Stimulated activated CD8-positive, alpha-beta memory T cell treated with anti-CD3 and anti-CD28 coated beads, Interleukin-15, amount 100 ng/mL, for 4 hours (primary cell): ENCODE measurements around the gene EHF.

ENCODE experiments used
- DNase-seq, 2 donors: peaks; one replicate each; pipeline ENCODE4 v3.0.0-alpha.2; 2020; ENCODE audit warnings: low read depth in 2 of 2

EHF gene

GRCh38 chr11:34601609-34602008, 19.3 kb upstream of the EHF start:
- DNase-seq = no peak

- DNase-seq = no peak
These were observed 18.6 kb upstream of the EHF start for GRCh38 chr11:34602245-34602644.

- DNase-seq = no peak
These were observed 17.5 kb upstream of the EHF start for GRCh38 chr11:34603129-34604001.

- DNase-seq = no peak
These were observed 16.7 kb upstream of the EHF start for GRCh38 chr11:34604145-34604544.

- DNase-seq = no peak
These were observed 16.0 kb upstream of the EHF start for GRCh38 chr11:34604911-34605310.

DNA sequence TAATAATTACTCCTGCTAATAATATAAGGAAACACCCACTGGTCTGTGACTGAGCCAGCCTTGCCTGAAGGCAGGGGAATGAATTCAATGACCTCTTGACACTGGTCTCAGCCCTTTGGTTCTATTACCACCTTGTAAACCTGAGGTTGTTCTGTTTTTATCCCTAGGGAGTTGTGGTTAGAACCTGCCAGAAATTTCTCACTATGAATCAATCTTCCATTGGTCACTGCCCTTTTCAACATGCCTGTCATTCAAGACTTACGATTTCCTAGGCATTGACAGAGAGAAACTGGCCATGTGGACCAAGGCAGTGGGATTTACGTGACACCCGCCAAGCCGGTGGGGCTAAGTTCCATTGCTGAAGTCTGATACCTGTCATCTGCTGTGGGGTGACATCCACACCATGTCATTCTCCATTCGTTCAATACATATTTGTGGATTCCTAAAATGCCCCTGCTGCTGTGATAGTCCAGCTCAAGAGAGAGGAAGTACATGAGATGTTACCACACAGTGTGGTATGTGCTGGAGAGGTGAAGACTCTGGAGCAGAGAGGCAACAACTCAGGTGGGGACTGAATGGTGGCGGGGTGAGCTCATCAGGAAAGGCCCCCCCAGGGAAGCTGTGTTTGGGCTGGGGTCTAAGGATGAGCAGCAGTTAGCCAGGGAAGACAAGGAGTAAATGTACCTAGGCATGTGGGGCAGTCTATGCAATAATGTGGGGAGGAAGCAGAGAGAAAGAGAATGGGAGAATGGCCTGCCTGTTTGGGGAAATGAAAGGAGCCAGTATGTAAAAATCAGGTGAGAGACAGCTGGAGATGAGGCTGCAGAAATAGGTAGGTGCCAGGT, 15.2 kb upstream of the EHF start:
- DNase-seq = no peak

DNA sequence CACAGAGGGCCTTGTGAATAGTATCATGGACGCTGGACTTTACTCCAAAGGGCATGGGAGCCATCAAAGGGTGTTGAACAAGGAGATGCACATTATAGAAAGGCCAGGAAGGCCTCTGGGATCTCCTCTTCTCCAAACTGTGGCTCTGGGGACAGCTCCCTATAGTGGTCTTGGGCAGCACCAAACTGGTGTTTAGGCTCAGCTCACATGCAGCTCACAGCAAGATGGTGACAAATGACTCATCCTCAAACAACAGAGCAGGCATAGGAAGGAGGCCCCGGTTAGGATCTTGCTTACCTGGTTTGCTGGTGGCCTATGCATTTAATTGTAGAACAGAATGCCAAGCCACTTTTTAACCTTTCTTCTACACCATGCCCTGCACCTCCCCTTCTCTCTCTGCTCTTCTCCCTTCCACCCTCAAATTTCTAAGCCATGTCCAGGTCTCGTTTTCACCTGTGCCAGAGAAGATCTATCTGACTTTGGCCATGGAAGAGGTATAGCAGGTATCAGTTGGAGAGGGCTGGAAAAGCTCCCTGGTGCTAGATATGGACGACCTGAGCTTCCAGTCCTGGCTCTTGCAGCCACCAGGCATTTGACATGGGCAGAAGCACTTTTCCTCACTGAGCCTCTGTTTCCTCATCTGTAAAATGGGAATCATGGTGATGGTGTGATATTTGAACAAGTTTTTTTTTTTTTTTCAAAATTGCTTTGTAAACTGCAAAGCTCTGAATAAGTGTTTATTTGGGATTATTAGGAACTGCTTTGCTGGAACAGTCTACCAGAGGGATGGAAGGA, 14.4 kb upstream of the EHF start:
- DNase-seq = no peak

DNA sequence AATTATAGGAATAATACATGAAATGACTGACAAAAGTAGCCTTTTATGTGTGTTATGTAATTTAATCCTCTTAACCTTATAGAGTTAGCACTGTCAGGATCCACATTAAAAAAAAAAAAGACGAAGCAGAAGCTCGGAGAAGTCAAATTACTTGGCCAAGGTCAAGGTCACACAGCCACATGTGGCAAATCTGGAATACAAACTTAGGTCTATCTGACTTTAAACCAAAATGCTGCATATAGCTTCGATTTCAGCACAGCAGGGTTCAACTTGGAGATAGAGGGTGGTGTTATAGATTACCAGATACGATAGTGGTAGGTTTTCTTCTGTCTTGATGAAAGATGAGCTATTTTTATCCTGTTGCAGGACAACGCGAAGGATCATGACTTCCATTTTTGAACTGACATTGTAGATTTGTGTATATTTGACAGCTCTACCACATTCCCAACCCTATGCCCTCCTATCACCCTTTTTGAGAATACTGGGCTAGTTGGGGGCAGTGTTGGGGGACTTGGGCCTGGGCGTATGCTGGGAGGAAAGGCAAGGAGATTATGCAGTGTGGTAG, 11.6 kb upstream of the EHF start:
- no peak for DNase-seq

DNA sequence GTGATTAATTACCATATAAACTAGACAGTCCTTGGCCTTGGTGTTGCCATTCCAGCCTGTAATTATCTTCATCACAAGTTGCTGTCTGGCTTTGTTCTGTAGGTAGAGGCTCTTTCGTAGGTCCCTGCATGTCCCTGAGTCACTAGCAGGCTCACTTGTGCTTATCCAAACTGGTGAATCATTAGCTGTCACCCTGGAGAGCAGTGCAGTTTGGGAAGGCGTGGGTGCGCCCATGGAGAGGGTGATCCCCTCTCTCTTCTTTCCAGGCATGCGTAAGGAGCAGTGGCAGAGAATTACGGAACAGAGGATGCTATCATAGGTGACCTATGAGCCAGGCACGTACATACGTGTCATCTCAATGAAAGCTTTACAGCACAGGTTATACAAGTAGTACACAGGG, 11.0 kb upstream of the EHF start:
- DNase-seq = no peak

DNA sequence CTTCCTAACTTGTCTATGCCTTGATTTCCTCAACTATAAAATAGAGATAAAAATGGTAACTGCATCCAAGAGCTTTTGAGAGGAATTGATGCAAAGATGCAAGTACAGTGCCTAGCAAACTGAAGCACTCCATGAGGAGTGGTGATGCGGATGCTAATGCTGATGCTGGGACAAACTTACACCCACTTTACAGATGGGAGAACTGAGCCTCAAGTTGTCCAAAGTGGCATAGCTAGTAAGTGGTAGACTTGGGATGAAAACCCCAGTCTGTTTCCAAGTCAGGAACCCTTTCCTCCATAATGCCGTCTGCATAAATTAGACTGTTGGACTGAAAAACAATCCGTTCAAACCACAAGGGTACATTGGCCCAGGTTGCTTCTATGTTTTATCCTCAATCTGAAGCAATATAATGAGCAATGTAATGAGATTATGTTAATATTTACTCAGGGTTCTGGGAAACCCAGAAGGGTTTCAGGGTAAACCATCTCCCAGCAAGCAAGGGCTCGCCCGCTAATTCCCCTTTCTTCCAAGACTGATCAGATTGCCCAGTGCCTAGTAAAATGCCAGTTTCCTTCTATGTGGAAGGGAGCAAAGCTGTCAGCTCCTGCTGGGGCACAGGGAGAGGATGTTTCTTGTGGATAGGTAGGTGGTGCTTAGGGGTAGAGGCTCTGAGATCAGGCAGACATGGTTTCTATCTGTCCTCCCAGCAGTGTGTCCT, 10.4 kb upstream of the EHF start:
- DNase-seq = no peak

DNA sequence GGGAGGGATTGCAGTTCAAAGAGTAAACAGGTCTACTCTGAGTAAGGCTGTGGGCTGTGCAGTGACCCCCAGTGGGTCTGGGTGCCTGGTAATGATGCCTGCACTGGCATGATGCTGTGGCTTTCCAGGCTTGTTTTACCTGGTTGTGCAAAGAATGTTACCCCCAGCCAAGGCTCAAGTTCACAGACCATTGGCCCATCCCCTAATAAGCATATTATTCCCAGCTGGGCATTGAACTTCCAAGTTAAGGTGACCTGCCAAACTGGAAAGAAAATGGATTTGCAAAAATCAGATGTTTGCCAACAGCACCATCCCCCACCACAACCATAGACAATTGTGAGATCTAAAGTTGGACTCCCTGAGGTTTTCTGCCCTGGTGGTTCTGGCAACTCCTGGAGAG, 7.9 kb upstream of the EHF start:
- DNase-seq = no peak

GRCh38 chr11:34613552-34614056, 7.3 kb upstream of the EHF start:
- no peak for DNase-seq

GRCh38 chr11:34614344-34615104, 6.4 kb upstream of the EHF start:
- DNase-seq = no peak

- DNase-seq = no peak
These were observed 4.8 kb upstream of the EHF start for GRCh38 chr11:34616086-34616485.

- DNase-seq = no peak
These were observed 3.9 kb upstream of the EHF start for GRCh38 chr11:34616830-34617504.

- DNase-seq = no peak
These were observed 2.5 kb upstream of the EHF start for GRCh38 chr11:34618406-34618805.

DNA sequence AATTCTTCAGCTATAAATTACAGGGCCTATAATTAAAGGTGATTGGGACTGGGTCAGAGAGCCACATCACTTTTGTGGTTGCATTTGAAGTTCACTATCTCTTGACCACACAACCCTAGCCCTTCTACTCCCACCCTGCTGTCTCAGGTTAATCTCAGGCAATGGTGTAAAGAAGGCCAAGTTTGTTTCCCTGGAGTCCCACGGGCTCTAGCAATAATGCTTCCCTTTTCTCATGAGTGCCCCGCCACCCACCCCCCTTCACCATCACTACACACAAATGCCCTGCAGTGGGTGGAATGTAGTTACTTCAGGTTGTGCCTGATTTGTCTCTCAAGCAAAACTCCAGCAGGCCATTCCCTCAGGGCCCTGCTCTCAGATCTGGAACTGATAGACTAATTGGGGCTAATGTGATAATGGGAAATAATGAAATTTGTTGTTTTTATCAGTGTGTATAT, 1.8 kb upstream of the EHF start:
- DNase-seq = no peak

- DNase-seq = no peak
These were observed 691 bp upstream of the EHF start for GRCh38 chr11:34620202-34620601.

DNA sequence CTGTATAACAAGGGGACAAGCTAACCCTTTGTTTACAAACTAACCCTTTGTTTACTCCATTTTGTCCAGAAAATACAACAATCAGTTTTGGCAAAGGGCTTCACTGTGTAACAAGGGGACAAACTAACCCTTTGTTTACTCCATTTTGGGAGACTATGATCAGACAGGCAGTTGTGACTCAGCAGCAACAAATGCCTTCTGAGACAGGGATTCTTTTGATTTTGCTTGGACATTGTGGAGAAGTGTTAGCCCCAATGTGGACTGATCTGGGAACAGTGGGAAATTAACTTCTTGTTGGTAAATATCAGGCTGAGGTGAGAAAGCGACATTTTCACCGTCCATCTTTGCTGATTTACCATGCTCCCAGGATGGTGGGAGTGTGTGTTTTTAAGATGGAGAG, 983 bp downstream of the EHF start:
- DNase-seq = no peak

DNA sequence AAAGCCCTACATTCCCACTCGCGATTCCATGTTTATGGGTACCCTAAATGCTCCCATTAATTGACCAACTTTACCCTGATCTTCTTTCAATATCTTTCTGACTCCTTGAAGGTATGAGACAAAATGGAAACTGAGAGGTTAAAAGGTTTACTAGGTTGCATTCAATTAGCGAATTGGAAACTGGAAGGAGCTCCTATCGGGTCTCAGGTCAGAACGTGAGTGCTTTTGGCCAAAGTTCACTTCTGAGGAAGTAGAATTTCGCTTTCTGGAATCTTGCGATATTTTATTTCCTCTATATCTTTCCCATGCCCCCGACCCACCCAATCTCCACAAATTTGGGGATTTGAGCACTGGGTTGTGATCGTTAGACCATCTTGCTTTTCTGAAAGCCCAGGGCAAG, 2.6 kb downstream of the EHF start:
- no peak for DNase-seq
